Fibroblast of skin of scalp (primary cell): ENCODE results near the gene WSCD2.

ENCODE experiments used
- DNase-seq: peaks from one replicate; pipeline ENCODE4 v3.0.0-alpha.2; 2013

Gene WSCD2

GRCh38 chr12:108236366-108236765 is 107.3 kb downstream of the WSCD2 start:
- DNase-seq = no peak

GRCh38 chr12:108237272-108237671 is 108.2 kb downstream of the WSCD2 start:
- no peak for DNase-seq

DNA sequence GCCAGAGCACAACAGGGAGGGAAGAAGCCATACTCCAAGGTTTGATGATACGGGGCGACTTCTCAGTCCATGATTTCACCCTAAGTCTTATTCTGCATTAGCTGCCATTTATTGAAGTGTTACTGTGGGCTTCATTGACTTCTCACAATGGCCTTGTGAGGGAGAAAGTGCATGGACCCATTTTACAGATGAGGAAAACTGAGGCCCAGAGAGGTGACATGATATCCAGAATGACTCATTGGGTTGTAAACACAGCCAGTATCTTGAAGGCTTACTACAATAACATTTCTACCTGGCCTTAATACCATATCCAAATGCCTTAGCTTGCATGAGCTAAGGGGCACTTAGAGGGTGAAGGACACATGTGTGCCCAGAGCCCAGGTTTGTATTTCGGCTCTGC is 109.4 kb downstream of the WSCD2 start:
- DNase-seq = no peak

- no peak for DNase-seq
These were observed 110.3 kb downstream of the WSCD2 start for GRCh38 chr12:108239378-108239777.

GRCh38 chr12:108240027-108240785 is 111.1 kb downstream of the WSCD2 start:
- no peak for DNase-seq

DNA sequence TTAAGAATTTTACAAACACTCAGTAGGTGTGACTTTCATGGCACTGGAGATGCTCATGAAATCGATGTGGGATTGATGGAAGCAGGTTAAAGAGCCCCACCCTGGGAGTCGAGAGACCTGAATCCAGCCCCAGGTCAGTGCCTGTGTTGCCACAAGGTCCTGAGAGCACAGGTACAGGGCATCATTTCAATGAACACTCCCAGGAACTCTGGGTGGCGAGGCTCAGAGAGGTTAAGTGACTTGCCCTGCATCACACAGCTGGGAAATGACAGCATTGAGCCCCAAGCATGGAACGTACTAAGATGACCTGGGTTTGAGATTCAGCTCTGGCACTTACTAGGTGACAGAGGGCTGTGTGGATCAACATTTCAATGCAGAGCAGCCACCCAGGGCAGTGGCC is 111.8 kb downstream of the WSCD2 start:
- DNase-seq = no peak

- no peak for DNase-seq
These were observed 113.1 kb downstream of the WSCD2 start for GRCh38 chr12:108241986-108242703.

DNA sequence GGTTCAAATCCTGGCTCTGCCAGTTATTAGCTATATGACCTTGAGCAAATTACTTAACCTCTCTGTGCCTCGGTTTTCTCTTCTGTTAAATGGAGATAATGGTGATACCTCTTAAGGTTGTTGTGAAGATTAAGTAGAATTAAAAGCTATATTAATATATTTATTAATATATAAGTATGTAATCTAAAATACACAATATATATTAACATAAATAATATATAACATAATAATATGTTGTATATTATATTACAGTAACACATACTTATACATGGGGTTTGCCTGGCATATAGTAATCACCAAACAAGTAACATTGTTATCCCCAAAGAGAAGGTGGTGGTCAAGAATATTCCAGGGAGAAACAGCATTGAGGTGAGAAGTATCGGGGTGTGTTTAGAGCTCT is 118.0 kb downstream of the WSCD2 start:
- no peak for DNase-seq

DNA sequence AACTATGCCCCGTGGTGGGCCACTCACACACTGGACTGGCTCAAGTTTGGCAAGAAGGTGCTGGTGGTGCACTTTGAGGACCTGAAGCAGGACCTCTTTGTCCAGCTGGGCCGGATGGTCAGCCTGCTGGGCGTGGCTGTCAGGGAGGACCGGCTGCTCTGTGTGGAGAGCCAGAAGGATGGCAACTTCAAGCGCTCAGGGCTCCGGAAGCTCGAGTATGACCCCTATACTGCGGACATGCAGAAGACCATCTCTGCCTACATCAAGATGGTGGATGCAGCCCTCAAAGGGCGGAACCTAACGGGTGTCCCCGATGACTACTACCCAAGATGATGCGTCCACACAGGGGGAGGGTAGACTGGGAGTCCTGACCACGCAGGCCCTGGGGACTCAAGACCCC is 118.9 kb downstream of the WSCD2 start:
- DNase-seq = no peak

DNA sequence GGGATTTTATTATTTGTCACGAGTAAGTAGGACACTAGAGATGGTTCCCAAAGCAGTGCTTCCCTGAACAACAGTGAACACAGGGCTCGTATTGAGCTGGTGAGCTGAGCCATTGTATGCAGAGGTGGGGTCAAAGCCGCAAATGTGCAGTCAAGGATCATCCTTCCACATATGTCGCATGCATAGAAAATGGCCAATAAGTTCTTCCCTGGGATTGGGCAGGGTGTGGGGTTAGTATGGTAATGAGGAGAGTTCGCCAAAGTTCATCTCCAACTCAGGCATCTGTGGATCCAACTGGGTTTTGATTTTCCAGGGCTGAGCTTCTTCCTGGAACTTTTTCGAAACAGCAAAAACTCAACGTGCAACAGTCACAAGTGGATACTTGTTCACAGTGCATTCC is 123.4 kb downstream of the WSCD2 start:
- no peak for DNase-seq

GRCh38 chr12:108253540-108253939 is 124.5 kb downstream of the WSCD2 start:
- no peak for DNase-seq

- no peak for DNase-seq
These were observed 124.9 kb downstream of the WSCD2 start for GRCh38 chr12:108254030-108254429.

DNA sequence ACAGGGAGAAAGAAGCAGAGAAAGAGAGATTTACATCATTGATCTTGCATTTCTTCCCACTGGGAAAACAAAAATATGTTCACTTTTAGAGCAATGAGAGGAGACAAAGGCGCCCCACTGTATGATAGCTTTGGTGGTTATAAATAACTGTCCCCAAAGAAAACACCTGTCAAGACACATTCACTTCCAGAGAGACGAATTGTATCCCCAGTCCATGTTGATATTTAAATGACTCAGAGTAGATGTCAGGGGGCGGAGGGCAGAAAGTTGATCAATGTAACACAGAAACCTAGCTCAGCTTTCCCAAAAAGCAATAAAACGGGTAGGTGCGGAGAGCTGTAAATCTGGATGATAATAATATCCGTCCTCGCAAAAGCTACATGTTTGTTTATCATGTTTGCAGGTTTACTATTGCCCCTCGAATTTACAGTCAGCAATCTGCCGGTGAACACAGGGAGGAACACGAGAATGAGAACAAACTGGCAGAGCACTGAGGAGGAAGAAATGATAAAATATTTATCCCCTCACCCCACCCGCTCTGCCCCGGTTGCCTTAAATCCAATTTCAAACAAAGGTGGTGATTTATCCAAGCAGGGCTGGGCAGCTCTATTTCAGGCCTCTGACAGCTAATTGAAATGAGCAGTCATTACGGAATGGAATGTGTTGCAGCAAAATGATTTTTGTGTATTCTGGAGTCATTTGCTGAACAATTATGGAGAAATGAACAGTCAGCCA is 125.6 kb downstream of the WSCD2 start:
- no peak for DNase-seq

- no peak for DNase-seq
These were observed 126.1 kb downstream of the WSCD2 start for GRCh38 chr12:108255252-108255602.

DNA sequence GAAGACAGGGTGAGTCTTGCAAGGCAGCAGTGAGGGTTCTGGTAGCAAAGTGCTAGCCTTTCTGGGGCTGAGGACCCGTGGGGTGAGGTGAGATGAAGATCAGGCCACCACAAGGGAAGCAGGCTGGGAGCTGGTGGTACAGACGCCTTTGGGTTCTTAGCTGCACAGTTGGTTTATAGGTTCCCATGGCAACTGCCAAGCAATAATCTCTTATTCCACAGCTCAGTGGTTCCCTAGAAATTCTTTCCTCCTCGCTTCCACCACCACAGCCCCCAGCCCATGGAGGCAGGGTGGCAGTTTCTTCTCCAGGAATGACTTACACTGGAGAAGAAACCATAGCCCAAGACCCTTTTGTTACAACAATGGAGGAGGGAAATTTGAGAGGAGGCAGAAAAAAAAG is 127.9 kb downstream of the WSCD2 start:
- DNase-seq = no peak

- no peak for DNase-seq
These were observed 128.6 kb downstream of the WSCD2 start for GRCh38 chr12:108257610-108258106.

DNA sequence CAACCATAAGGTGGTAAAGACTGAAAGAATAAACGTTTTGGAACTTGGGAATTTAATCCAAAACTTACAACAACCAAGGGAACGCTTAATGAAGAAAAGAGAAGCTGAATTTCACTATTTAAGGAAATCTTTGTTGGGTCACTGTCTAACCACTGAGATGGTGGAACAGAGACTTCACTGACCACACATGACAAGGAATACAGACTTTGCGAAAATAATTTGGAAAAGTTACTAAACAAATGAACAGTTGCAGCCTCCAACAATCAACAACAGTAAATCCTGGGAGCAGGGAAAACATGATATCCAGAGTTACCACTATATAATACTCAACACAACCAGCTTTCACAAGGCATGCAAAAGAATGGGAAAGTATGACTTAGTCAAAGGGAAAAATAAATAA is 131.0 kb downstream of the WSCD2 start:
- no peak for DNase-seq

GRCh38 chr12:108260969-108261368 is 131.9 kb downstream of the WSCD2 start:
- no peak for DNase-seq

GRCh38 chr12:108265505-108265904 is 136.4 kb downstream of the WSCD2 start:
- no peak for DNase-seq

DNA sequence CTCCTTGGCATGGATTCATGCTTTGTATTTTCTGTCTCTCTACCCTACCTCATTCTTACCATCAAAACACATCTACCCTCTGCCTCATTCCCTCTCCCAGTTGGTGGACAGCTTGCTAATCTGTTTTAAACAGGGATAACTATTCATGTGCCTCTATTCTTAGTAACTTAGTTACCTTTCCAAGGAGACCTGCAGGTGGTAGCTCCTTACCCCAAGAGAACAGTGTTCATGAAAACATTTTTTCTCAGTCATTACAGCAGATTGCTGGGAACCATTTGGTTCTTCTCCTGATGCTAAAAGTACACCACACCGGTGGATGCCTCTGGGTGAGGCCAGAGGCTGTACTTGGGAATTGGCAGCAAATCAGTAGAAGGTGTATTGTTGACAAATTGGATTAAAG is 137.0 kb downstream of the WSCD2 start:
- no peak for DNase-seq

GRCh38 chr12:108267450-108267849 is 138.4 kb downstream of the WSCD2 start:
- no peak for DNase-seq

GRCh38 chr12:108268397-108268796 is 139.3 kb downstream of the WSCD2 start:
- DNase-seq = no peak

GRCh38 chr12:108269224-108269623 is 140.1 kb downstream of the WSCD2 start:
- no peak for DNase-seq
